Fibroblast of skin of right quadriceps (primary cell): ENCODE measurements around the gene PGGHG.
"Not testable (repeated sequence)": the region's sequence is repeated elsewhere in the genome, so short reads cannot be mapped to it uniquely, and the experiment has no call there.

Experiments used
- DNase-seq: peaks from one replicate; pipeline ENCODE4 v3.0.0-alpha.2; 2013

Gene PGGHG

DNA sequence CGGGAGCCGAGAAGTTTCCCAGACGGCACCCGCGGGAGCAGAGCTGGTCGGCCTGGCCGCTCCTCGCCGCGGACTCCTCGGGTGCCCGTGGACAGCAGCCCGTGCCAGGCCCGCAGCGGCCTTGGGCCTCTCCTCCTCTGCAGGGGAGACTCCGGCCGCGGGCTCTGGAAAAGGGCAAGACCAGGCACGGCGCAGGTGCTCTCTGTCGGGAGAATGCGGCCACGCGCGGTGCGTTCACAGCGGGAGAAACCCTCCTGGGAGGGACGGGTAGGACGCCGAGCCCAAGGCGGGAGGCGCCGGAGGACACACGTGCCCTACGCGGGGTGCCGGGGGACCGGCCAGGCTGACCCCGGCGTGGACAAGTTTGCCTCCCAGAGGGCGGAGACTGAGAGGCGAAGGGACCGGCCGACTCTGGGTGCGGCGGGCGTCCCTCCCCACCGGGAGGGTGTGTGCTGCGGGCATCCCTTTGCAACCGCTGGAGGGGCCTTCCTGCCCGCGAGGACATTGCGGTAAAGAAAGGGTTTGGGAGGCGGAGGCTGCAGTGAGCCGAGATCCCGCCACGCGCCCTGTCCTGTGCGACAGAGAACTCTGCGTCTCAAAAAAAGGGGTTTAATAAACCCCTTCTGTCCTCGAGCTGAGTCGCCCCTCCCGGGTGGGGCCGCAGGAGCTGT lies 27.2 kb downstream of the PGGHG start:
- no peak for DNase-seq

DNA sequence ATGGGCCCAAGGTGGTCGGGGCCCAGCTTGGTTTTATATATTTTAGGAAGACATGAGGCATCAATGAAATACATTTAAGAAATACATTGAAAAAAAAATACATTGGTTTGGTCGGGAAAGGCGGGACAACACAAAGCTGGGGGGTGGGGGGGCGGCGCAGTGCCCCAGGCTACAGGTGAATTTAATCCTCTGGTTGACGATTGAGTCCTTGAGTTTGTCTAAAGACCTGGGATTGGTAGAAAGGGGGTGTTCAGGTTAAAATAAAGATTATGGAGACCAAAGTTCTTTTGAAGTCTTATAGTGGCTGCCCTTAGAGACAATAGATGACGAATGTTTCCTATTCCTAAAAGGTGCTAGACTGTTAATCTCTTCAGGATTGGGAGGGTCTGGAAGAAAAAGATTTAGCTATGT lies 28.0 kb downstream of the PGGHG start:
- no peak for DNase-seq

DNA sequence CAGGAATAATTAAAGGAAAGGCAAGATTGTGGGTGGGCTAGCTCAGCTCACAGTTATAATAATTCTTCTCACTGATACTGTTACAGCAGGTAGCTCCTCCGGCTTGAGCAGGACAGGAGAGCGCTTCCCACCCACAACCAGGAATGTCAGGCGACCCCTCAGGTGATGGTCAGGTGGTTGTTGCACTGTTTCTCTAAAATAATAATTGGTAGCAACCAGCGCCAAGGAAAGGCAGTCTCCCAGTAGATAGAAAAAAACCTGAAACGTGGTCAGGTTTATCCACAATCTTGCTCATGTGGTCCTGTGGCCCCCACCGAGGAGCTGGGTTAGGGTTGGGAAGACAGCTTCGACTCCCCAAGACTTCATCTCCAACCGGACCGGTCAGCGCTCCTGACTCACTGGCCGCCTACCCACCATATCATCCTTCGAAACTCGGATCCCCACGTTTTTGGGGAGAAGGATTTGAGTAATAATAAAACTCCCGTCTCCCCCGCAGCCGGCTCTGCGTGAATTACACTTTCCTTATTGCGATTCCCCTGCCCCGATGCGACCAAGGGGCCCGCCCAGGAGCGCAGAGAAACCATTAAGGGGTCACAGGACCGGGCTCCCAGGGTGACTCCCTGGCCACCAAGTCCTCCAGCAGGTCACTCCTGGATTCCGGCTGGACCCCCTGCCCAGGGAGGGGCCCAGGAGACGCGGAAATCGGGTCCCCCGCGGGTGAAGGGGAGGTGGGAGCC lies 28.9 kb downstream of the PGGHG start:
- not testable (repeated sequence) for DNase-seq

GRCh38 chr11:318405-319120 lies 29.6 kb downstream of the PGGHG start:
- DNase-seq: not testable (repeated sequence)

GRCh38 chr11:319121-319887 lies 30.4 kb downstream of the PGGHG start:
- DNase-seq: not testable (repeated sequence)

GRCh38 chr11:319888-320273 lies 31.0 kb downstream of the PGGHG start:
- DNase-seq: not testable (repeated sequence)

- DNase-seq: no peak
Measured at GRCh38 chr11:324156-324555, 35.2 kb downstream of the PGGHG start.

DNA sequence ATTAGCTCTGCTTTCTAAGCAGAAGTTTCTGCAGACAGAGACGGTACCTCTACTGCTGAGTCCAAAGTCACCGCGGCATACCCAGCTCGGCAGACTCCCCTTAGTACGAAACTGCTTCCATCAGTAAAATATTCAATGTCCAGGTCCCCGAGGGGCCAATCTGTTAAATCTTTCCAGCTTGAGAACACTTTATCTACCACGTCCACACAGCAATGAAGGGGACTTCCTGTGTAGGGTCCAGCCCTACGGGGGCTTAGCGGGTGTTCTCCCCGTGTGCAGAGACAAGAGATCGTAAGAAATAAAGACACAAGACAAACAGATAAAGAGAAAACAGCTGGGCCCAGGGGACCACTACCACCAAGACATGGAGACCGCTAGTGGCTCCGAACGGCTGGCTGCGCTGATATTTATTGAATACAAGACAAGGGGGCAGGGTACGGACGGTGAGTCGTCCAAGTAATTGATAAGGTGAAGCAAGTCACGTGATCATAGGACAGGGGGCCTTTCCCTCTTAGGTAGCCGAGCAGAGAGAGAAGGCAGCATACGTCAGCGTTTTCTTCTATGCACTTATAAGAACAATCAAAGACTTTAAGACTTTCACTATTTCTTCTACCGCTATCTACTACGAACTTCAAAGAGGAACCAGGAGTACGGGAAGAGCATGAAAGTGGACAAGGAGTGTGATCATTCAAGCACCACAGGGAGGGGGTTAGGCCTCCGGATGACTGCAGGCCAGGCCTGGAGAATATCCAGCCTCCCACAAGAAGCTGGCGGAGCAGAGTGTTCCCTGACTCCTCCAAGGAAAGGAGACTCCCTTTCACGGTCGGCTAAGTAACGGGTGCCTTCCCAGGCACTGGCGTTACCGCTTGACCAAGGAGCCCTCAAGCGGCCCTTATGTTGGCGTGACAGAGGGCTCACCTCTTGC lies 35.9 kb downstream of the PGGHG start:
- DNase-seq: not testable (repeated sequence)

GRCh38 chr11:325796-326591 lies 37.1 kb downstream of the PGGHG start:
- no peak for DNase-seq

- DNase-seq: no peak
Measured at GRCh38 chr11:326592-326841, 37.6 kb downstream of the PGGHG start.

GRCh38 chr11:326842-327580 lies 38.1 kb downstream of the PGGHG start:
- peak; percentile 42 for DNase-seq

DNA sequence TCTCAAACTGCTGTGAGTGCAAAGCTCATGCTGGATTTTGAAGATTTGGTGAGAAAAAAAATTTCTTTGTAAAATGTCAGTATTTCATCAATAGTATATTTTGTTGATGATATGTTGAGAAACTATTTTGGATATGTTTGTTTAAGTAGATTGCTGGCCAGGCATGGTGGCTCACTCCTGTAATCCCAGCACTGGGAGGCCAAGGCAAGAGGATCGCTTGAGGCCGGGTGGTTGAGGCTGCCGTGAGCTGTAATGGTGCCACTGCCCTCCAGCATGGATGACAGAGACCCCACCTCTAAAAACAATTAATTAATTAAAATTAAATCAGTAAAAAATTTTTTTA lies 38.6 kb downstream of the PGGHG start:
- no peak for DNase-seq

DNA sequence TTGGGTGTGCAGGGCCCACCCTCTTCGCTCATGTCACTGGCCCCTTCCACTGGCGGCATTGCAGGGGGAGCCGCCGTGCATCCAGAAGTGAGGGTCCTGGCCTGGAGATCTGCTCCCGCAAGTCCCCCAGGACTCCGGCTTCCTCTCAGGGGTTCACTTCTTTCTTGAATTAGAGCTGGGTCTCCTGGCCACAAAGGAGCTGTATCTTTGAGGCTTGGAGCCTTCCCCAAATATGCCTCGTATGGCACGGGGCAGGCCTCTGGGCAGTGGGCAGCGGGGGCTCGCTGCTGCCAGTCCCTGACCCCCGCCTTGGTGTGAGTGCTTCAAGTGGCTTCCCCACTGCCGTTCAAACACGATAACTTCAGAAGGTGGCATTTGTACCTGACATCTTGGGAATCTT lies 39.1 kb downstream of the PGGHG start:
- DNase-seq: no peak

- not testable (repeated sequence) for DNase-seq
Measured at GRCh38 chr11:328516-329100, 39.7 kb downstream of the PGGHG start.

GRCh38 chr11:329886-330253 lies 40.9 kb downstream of the PGGHG start:
- DNase-seq: no peak

- no peak for DNase-seq
Measured at GRCh38 chr11:330307-330693, 41.4 kb downstream of the PGGHG start.

DNA sequence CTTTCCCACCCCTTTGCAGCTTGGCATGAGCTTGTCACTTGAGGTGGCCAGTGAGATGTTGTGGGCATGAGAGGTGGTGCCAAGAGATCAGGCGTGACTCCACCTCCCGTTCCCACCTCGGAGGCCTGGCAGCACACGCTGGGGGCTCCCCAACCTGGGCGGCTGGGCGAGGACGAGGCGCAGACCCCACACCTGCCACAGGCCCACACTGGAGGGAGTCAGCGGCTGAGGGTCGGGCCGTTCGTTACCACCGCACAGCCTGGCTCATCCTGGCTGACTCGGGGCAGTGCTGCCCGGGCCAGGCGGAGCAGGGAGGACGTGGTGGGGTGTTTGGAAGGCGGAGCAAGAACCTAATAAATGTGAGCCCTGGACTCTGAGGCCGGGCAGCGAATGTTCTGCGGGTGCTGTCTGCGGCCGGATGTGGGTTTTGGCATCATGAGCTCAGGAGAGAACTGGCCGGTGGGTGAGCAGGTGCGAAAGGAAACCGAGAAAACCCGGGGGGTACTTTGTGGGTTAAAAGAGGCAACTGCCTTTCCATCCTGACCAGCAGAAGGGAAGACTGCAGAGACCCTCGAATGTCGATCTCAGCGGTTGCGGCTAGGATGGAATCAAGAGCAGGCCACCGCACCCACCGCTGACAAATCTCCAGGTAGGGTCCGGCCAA lies 41.9 kb downstream of the PGGHG start:
- DNase-seq: no peak

DNA sequence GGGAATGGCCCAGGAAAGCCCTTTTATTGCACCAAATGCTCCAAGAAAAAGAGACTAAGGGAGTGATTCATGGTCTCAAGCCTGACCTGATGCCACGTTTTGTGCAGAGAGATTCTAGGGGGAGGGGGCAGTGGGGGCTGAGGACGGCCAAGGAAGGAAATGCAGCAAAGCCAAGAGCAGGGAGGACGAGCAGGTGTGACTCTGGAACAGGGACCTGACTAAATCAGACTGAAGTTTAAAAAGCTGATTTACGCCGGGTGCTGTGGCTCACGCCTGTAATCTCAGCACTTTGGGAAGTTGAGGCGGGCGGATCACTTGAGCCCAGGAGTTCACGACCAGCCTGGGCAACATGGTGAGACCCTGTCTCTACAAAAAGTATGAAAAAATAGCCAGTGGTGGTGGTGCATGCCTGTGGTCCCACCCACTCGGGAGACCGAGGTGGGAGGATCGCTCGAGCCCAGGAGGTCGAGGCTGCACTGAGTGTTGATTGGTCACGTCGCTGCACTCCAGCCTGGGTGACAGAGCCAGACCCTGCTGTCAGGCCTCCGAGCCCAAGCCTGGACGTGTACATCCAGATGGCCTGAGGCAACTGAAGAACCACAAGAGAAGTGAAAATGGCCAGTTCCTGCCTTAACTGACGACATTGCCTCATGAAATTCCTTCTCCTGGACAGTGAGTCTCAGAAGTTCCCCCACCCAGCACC lies 42.6 kb downstream of the PGGHG start:
- no peak for DNase-seq
